Lung (tissue), 12 donors: ENCODE measurements around the gene GPC2. TPM values are rescaled to one million over a fixed set of nuclear protein-coding genes. Genes with fewer than 3 reads are reported as not detected.

Experiments used
- ATAC-seq: fragments of 200-7000 bp; cut with Tn5 transposase; one replicate; pipeline ENCODE4 v1.9.1; 2020; ENCODE audit warnings: moderate number of reproducible peaks; ENCODE audit not compliant: insufficient read depth, low FRiP score
- DNase-seq, 3 donors: peaks; one replicate each; pipeline ENCODE4 v3.0.0-alpha.2; 2013 to 2017
- H3K27ac ChIP-seq, 2 donors: one replicate each; pipeline ENCODE4 v1.5.1; 2013; ENCODE audit warnings: mild to moderate bottlenecking in 2 of 2, moderate library complexity in 2 of 2, control low read depth in 1 of 2, inconsistent platforms in 1 of 2, low read depth in 1 of 2, low read length in 1 of 2
- H3K27me3 ChIP-seq, 3 donors: one replicate each; pipeline ENCODE4 v1.5.1; 2013; ENCODE audit warnings: low read length in 2 of 3; ENCODE audit not compliant: control insufficient read depth in 3 of 3, insufficient read depth in 3 of 3
- H3K36me3 ChIP-seq, 4 donors: one replicate each; pipeline ENCODE4 v1.5.1; 2013; ENCODE audit warnings: low read length in 4 of 4, mild to moderate bottlenecking in 1 of 4, moderate library complexity in 1 of 4; ENCODE audit not compliant: control insufficient read depth in 4 of 4, insufficient read depth in 4 of 4
- H3K4me1 ChIP-seq, 5 donors: one replicate each; pipeline ENCODE4 v1.5.1; 2013; ENCODE audit warnings: low read length in 5 of 5, mild to moderate bottlenecking in 2 of 5, moderate library complexity in 1 of 5; ENCODE audit not compliant: control insufficient read depth in 5 of 5, insufficient read depth in 5 of 5
- H3K4me3 ChIP-seq: one replicate; pipeline ENCODE4 v1.5.1; 2013; ENCODE audit warnings: mild to moderate bottlenecking, control low read depth, moderate library complexity
- H3K9ac ChIP-seq, 2 donors: one replicate each; pipeline ENCODE4 v1.5.1; 2013; ENCODE audit warnings: low read length in 2 of 2, control low read depth in 1 of 2; ENCODE audit not compliant: insufficient read depth in 1 of 2
- H3K9me3 ChIP-seq, 4 donors: one replicate each; pipeline ENCODE4 v1.5.1; 2013; ENCODE audit warnings: low read length in 3 of 4, mild to moderate bottlenecking in 1 of 4, moderate library complexity in 1 of 4; ENCODE audit not compliant: control insufficient read depth in 4 of 4, insufficient read depth in 3 of 4
- CTCF ChIP-seq: IDR thresholded peaks from 2 replicates; pipeline ENCODE4 v1.5.1; 2012; ENCODE audit warnings: mild to moderate bottlenecking; ENCODE audit errors: control extremely low read depth, extremely low read depth
- WGBS, 2 donors: extraction: QIAGEN DNeasy Blood & Tissue Kit; methylation state at CpG; one replicate each; pipeline ENCODE4 v1.1.7; 2013; 5-methylcytosine and 5-hydroxymethylcytosine counted together
- polyA plus RNA-seq, 2 donors: library from polyadenylated mRNA; stranded (reverse); fragments of 200-250 nt; gene quantifications; one replicate each; pipeline ENCODE4 v1.2.1, GENCODE V29; 2013
- total RNA-seq, 2 donors: library from RNA; depleted of rRNA in 1 of 2; stranded (reverse); fragments of >200 nt in 1 of 2; gene quantifications; one replicate each; pipeline ENCODE4 v1.2.1, GENCODE V29; 2014 to 2021
- donor health status: control.
- donor health status: control.
- donor health status: Bipolar disorder and iron deficiency.
- donor health status: healthy.
- donor health status: DM: yes; HTN: yes; CAD: no.

GPC2 gene
- total and polyA plus RNA-seq, 4 donors = 0.61 to 2.1 (median 1.0) TPM

DNA sequence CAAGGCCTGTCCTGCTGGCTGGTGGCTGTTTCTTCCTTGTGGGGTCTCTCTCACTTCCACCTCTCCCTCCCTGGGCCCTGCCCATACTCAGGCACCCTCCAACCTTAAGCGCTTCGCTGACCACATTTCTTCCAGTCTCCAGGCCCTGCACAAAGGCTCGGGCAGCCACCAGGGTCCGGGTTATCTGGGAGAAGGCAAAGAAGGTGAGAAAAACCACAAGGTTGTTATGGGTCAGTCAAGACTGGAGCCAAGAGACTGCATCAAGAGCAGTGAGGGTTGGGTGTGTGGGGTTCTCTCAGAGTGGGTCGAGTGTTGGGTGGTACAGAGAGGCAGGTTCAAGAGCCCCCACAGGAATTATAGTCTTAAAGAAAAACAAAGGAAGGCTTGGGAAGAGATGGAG lies 2.6 kb downstream of the GPC2 start:
- Histone ChIP-seq H3K27ac (no peak overlapping the region), H3K9me3 (no peaks in the 10 kb centered on the region), H3K36me3 (no peaks in the 10 kb centered on the region), H3K9ac (no peak overlapping the region), H3K27me3 (no peaks in the 10 kb centered on the region), H3K4me3 (no peak overlapping the region), H3K4me1 (peaks cover 0 to 7% (median 0%) of the 10 kb centered on the region in 5 donors)
- DNase-seq = no peak
- WGBS, 2 donors = 91 to 93% methylated on average over 5 of the region's 5 CpGs
- ATAC-seq = no peak
- no peak for TF ChIP-seq CTCF

DNA sequence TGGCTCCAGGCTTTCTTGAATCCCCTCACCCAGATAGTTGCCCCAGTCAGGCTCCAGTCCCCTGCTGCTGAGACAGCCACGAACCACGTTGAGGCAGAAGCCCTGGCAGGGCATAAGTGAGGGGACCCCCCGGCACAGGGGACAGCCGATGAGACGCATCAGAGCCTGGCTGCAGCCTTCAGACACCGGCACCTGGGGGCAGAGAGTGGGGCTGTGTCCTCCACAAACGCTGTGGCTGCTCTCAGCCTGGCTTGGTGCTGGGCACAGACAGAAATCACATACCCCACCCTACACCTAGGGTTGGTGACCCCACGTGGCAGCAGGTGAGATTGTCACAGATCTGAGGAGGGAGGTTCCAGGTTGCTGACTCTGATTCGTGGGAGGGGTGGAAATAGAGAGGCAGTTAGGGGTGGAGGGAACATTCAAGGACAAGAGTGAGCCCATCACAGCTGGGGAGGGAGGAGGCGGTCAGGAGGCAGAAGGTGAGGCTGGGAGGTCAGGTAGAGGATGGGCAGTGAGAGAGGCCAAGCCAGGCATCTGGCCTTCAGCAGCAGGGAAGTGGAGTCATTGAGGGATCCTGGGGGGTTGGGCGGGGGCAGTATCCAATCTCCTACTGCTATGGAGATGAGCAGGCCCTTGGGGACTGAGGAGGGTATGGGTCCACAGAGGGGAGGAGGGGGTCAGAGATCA lies 3.2 kb downstream of the GPC2 start:
- ATAC-seq (no peak), DNase-seq (no peak)
- Histone ChIP-seq H3K9ac (no peak overlapping the region), H3K4me3 (no peak overlapping the region), H3K4me1 (peaks cover 0 to 7% (median 0%) of the 10 kb centered on the region in 5 donors), H3K36me3 (no peaks in the 10 kb centered on the region), H3K27me3 (no peaks in the 10 kb centered on the region), H3K9me3 (no peaks in the 10 kb centered on the region), H3K27ac (no peak overlapping the region)
- no peak for TF ChIP-seq CTCF
- 90 to 93% methylated on average over 11 of the region's 11 CpGs for WGBS, 2 donors

- H3K36me3 ChIP-seq = no peaks in the 10 kb centered on the region
- peaks cover 0 to 25% (median 3%) of the 10 kb centered on the region in 5 donors for H3K4me1 ChIP-seq
- ATAC-seq = no peak
- H3K4me3 ChIP-seq = no peak overlapping the region
- H3K27ac ChIP-seq = no peak overlapping the region
- no peak for TF ChIP-seq CTCF
- H3K27me3 ChIP-seq = peaks cover 0 to 4% (median 0%) of the 10 kb centered on the region in 3 donors
- no peak for DNase-seq
- H3K9ac ChIP-seq = no peak overlapping the region
- H3K9me3 ChIP-seq = no peaks in the 10 kb centered on the region
- WGBS, 2 donors = 31 to 35% methylated on average over 18 to 22 of the region's 22 CpGs
These were observed 5.3 kb downstream of the GPC2 start for GRCh38 chr7:100171840-100172239.
